H1 (cell line): ENCODE measurements around the gene CLEC1A. TPM values are rescaled to one million over a fixed set of nuclear protein-coding genes. Genes with fewer than 3 reads are reported as not detected.

Source experiments
- CTCF ChIA-PET: fragments of 300-600 bp; sonication (Branson Sonifier 250); formaldehyde crosslinking; loops from one replicate; lab custom pipeline; 2021; ENCODE audit not compliant: partially characterized antibody; lab: Charles Lee
- POLR2A ChIA-PET: fragments of 300-600 bp; sonication (Branson Sonifier 250); formaldehyde crosslinking; loops from one replicate; lab custom pipeline; 2021; ENCODE audit warnings: inconsistent platforms; ENCODE audit not compliant: partially characterized antibody; lab: Charles Lee
- DNase-seq, 2 experiments: peaks; one replicate each; pipeline versions ENCODE4 v3.0.0 to v3.0.0-alpha.2; 2010 to 2022; ENCODE audit warnings: low spot score in 2 of 2, low read depth in 1 of 2, mixed read lengths in 1 of 2
- FAIRE-seq: peaks from 2 replicates; lab custom pipeline; 2011; peaks lifted over from hg19 to GRCh38; lab: Jason Lieb, UNC
- H2AFZ ChIP-seq: 2 replicates; pipeline ENCODE4 v1.8.1; 2012; ENCODE audit warnings: low read length, inconsistent platforms
- H2AK5ac ChIP-seq: 2 replicates; pipeline ENCODE4 v1.6.1; 2013; ENCODE audit warnings: low read depth, low read length
- H2BK120ac ChIP-seq: replicated peaks from 2 replicates; pipeline ENCODE3; 2013; ENCODE audit warnings: low read depth, low read length, inconsistent platforms
- H2BK12ac ChIP-seq: 2 replicates; pipeline ENCODE4 v1.6.1; 2013; ENCODE audit warnings: low read depth, low read length
- H2BK15ac ChIP-seq: 2 replicates; pipeline ENCODE4 v1.6.1; 2013; ENCODE audit warnings: low read length
- H2BK20ac ChIP-seq: 2 replicates; pipeline ENCODE4 v1.6.1; 2013; ENCODE audit warnings: low read length
- H2BK5ac ChIP-seq: 2 replicates; pipeline ENCODE4 v1.6.1; 2013; ENCODE audit warnings: low read depth, low read length
- H3K14ac ChIP-seq: 2 replicates; pipeline ENCODE4 v1.6.1; 2013; ENCODE audit warnings: inconsistent platforms; ENCODE audit not compliant: insufficient read length
- H3K18ac ChIP-seq: 2 replicates; pipeline ENCODE4 v1.6.1; 2013; ENCODE audit warnings: low read length; ENCODE audit errors: extremely low read depth
- H3K23ac ChIP-seq: 2 replicates; pipeline ENCODE4 v1.6.1; 2013; ENCODE audit warnings: inconsistent platforms; ENCODE audit not compliant: insufficient read length
- H3K23me2 ChIP-seq: 2 replicates; pipeline ENCODE4 v1.6.1; 2013; ENCODE audit warnings: low read depth, low read length
- H3K27ac ChIP-seq: 2 replicates; pipeline ENCODE4 v1.6.1; 2011; ENCODE audit warnings: low read depth, low read length, inconsistent platforms
- H3K27me3 ChIP-seq, 4 experiments: replicated peaks in 1 of 4; 1 replicate in 1 of 4; 2 replicates in 3 of 4; pipeline versions ENCODE4 v1.6.1 to v1.8.1; 2011 to 2013; ENCODE audit warnings: low read length in 3 of 4, mild to moderate bottlenecking in 3 of 4, inconsistent platforms in 2 of 4, mixed read lengths in 2 of 4, moderate library complexity in 1 of 4; ENCODE audit not compliant: control insufficient read depth in 3 of 4, insufficient read depth in 3 of 4; ENCODE audit errors: extremely low read depth in 1 of 4
- H3K36me3 ChIP-seq, 4 experiments: 2 replicates each; pipeline versions ENCODE4 v1.6.1 to v1.8.1; 2011 to 2013; ENCODE audit warnings: mild to moderate bottlenecking in 4 of 4, low read length in 3 of 4, moderate library complexity in 2 of 4, control low read depth in 1 of 4, inconsistent platforms in 1 of 4; ENCODE audit not compliant: insufficient read depth in 4 of 4, control insufficient read depth in 2 of 4
- H3K4ac ChIP-seq: replicated peaks from 2 replicates; pipeline ENCODE3; 2013; ENCODE audit warnings: low read length, low read depth, mixed read lengths, inconsistent platforms; ENCODE audit not compliant: insufficient read length
- H3K4me1 ChIP-seq, 4 experiments: replicated peaks in 1 of 4; 1 replicate in 1 of 4; 2 replicates in 3 of 4; pipeline versions ENCODE4 v1.6.1 to v1.8.1; 2011 to 2013; ENCODE audit warnings: low read length in 3 of 4, inconsistent platforms in 2 of 4, mixed read lengths in 1 of 4; ENCODE audit not compliant: insufficient read depth in 4 of 4, control insufficient read depth in 3 of 4
- H3K4me2 ChIP-seq, 2 experiments: 2 replicates each; pipeline versions ENCODE4 v1.6.1 to v1.8.1; 2011 to 2013; ENCODE audit warnings: low read depth in 2 of 2, low read length in 2 of 2, control low read depth in 1 of 2, inconsistent platforms in 1 of 2, mild to moderate bottlenecking in 1 of 2; ENCODE audit not compliant: insufficient read depth in 1 of 2
- H3K4me3 ChIP-seq, 4 experiments: fragments of 200-600, 300-600 bp in 1 of 4; sonication (generic), shearing (Covaris generic), sonication (Bioruptor Twin) in 1 of 4; 2 replicates each; pipeline versions ENCODE4 v1.5.1 to v1.8.1; 2011 to 2016; ENCODE audit warnings: low read length in 4 of 4, low read depth in 3 of 4, control low read depth in 2 of 4, inconsistent platforms in 2 of 4, mild to moderate bottlenecking in 2 of 4, mixed read lengths in 1 of 4, moderate library complexity in 1 of 4; ENCODE audit not compliant: insufficient read depth in 2 of 4; ENCODE audit errors: extremely low read depth in 1 of 4
- H3K56ac ChIP-seq: replicated peaks from 2 replicates; pipeline ENCODE3; 2013; ENCODE audit warnings: low read depth, mild to moderate bottlenecking, mixed read lengths, low read length, inconsistent platforms; ENCODE audit not compliant: insufficient read length
- H3K79me1 ChIP-seq: 2 replicates; pipeline ENCODE4 v1.6.1; 2013; ENCODE audit warnings: low read depth, low read length, control low read depth
- H3K79me2 ChIP-seq, 2 experiments: 2 replicates each; pipeline versions ENCODE4 v1.6.1 to v1.8.1; 2012 to 2013; ENCODE audit warnings: low read length in 2 of 2, mild to moderate bottlenecking in 2 of 2, inconsistent platforms in 1 of 2; ENCODE audit not compliant: insufficient read depth in 2 of 2, control insufficient read depth in 1 of 2
- H3K9ac ChIP-seq, 4 experiments: replicated peaks in 1 of 4; 1 replicate in 1 of 4; 2 replicates in 3 of 4; pipeline versions ENCODE4 v1.6.1 to v1.8.1; 2011 to 2013; ENCODE audit warnings: low read depth in 3 of 4, low read length in 3 of 4, control low read depth in 2 of 4, mild to moderate bottlenecking in 2 of 4, moderate library complexity in 2 of 4, inconsistent platforms in 1 of 4; ENCODE audit errors: extremely low read depth in 1 of 4
- H3K9me3 ChIP-seq, 2 experiments: 2 replicates each; pipeline versions ENCODE4 v1.6.1 to v1.8.1; 2012 to 2013; ENCODE audit warnings: mild to moderate bottlenecking in 2 of 2, moderate library complexity in 2 of 2, control low read depth in 1 of 2, inconsistent platforms in 1 of 2, low read depth in 1 of 2, low read length in 1 of 2, mixed read lengths in 1 of 2; ENCODE audit not compliant: insufficient read depth in 2 of 2
- H4K20me1 ChIP-seq, 2 experiments: replicated peaks in 1 of 2; 2 replicates each; pipeline versions ENCODE3 to v1.8.1; 2011 to 2013; ENCODE audit warnings: inconsistent platforms in 2 of 2, low read length in 2 of 2, mild to moderate bottlenecking in 1 of 2; ENCODE audit not compliant: insufficient read depth in 2 of 2, control insufficient read depth in 1 of 2
- H4K5ac ChIP-seq: 2 replicates; pipeline ENCODE4 v1.6.1; 2013; ENCODE audit warnings: low read length, low read depth, mixed read lengths, inconsistent platforms; ENCODE audit not compliant: insufficient read length
- H4K8ac ChIP-seq: 2 replicates; pipeline ENCODE4 v1.8.0; 2013; ENCODE audit warnings: mild to moderate bottlenecking, moderate library complexity, low read length, inconsistent platforms; ENCODE audit not compliant: insufficient read depth; ENCODE audit errors: extremely low read depth
- H4K91ac ChIP-seq: replicated peaks from 2 replicates; pipeline ENCODE3; 2013; ENCODE audit warnings: low read length, mixed read lengths, inconsistent platforms; ENCODE audit not compliant: insufficient read length
- WGBS, 2 experiments: shearing (Covaris generic) in 1 of 2; methylation state at CpG; one replicate each; pipeline versions ENCODE4 v1.1.6 to v1.1.7; 2013 to 2015; ENCODE audit warnings: low lambda C conversion rate in 2 of 2, mixed read lengths in 2 of 2, inconsistent platforms in 1 of 2, low coverage in 1 of 2, missing lambda C conversion rate in 1 of 2; ENCODE audit not compliant: insufficient replicate concordance in 2 of 2, insufficient coverage in 1 of 2, insufficient read length in 1 of 2; ENCODE audit errors: extremely low coverage in 1 of 2, missing lambda C conversion rate in 1 of 2; 5-methylcytosine and 5-hydroxymethylcytosine counted together
- polyA plus RNA-seq, 7 experiments: library from polyadenylated mRNA; depleted of rRNA in 3 of 7; stranded (reverse) in 5 of 7; unstranded in 2 of 7; fragments of >200 nt in 5 of 7; fragments of 200-250 nt in 2 of 7; gene quantifications; 1 replicate in 5 of 7; 2 replicates in 1 of 7; 4 replicates in 1 of 7; pipeline versions ENCODE4 v1.2.1 to v1.2.3, GENCODE V29; 2011 to 2013; ENCODE audit warnings: missing spikeins in 2 of 7, mixed read lengths in 2 of 7
- total RNA-seq: library from RNA; stranded (reverse); fragmentation: NEBNext Ultra II Directional; extraction: Animal tissue kit (Norgen Biotek cat#: 25700); gene quantifications from 2 replicates; pipeline ENCODE4 v1.2.1, GENCODE V29; 2021
- TF ChIP-seq, protein P1 (sequence below), 3 experiments: IDR thresholded peaks; 1 replicate in 2 of 3; 2 replicates in 1 of 3; pipeline versions ENCODE4 v1.5.1 to v1.6.1; 2011; ENCODE audit warnings: low read length in 3 of 3, mild to moderate bottlenecking in 3 of 3, inconsistent platforms in 2 of 3, low read depth in 1 of 3, moderate library complexity in 1 of 3; ENCODE audit not compliant: insufficient read depth in 1 of 3; ENCODE audit errors: control extremely low read depth in 1 of 3

CLEC1A gene
- total and polyA plus RNA-seq, 2 of the 8 experiments (the other 6 are each of a cell fraction or from before 2014, with no cell fraction given), result 0.20 TPM; not detected in 1

GRCh38 chr12:10111451-10111850 is 12.7 kb upstream of the CLEC1A start:
- no peaks in the 10 kb centered on the region for H3K79me1 ChIP-seq
- no peak overlapping the region for H3K27ac ChIP-seq
- FAIRE-seq (no peak), DNase-seq (no peak)
- H2AK5ac ChIP-seq, result no peak overlapping the region
- H3K36me3 ChIP-seq, result no peaks in the 10 kb centered on the region; a peak in 1 of 8 replicates
- no peak overlapping the region for H3K23ac ChIP-seq
- H4K91ac ChIP-seq, result no peak overlapping the region
- no peak overlapping the region for H4K5ac ChIP-seq
- no peaks in the 10 kb centered on the region for H3K23me2 ChIP-seq
- H3K18ac ChIP-seq, result no peak overlapping the region
- no peak overlapping the region for H3K14ac ChIP-seq
- TF ChIP-seq, protein P1, sequence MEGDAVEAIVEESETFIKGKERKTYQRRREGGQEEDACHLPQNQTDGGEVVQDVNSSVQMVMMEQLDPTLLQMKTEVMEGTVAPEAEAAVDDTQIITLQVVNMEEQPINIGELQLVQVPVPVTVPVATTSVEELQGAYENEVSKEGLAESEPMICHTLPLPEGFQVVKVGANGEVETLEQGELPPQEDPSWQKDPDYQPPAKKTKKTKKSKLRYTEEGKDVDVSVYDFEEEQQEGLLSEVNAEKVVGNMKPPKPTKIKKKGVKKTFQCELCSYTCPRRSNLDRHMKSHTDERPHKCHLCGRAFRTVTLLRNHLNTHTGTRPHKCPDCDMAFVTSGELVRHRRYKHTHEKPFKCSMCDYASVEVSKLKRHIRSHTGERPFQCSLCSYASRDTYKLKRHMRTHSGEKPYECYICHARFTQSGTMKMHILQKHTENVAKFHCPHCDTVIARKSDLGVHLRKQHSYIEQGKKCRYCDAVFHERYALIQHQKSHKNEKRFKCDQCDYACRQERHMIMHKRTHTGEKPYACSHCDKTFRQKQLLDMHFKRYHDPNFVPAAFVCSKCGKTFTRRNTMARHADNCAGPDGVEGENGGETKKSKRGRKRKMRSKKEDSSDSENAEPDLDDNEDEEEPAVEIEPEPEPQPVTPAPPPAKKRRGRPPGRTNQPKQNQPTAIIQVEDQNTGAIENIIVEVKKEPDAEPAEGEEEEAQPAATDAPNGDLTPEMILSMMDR (IDR thresholded peaks at IDR 0.05; ENCODE audit: control extremely low read depth in 1 of 3, insufficient read depth in 1 of 3, low read depth in 1 of 3, low read length in 3 of 3), result no peak
- no peak overlapping the region for H2AFZ ChIP-seq
- H3K4me2 ChIP-seq, result no peak overlapping the region
- H2BK15ac ChIP-seq, result no peak overlapping the region
- no peak overlapping the region for H2BK5ac ChIP-seq
- H3K9ac ChIP-seq, result no peak overlapping the region
- no peak overlapping the region for H2BK20ac ChIP-seq
- H3K56ac ChIP-seq, result no peak overlapping the region
- 90% methylated on average over 38 of the region's 38 CpGs; no CpG with 5 or more reads in 1 of the 2 experiments for WGBS, 2 experiments
- ChIA-PET CTCF (interaction anchor here (1.7 kb wide), 1 partner anchor 29 kb away, joined by 4 read pairs; no protein-coding TSS in a partner anchor), POLR2A (no interaction called here)
- peaks cover 0 to 4% of the 10 kb centered on the region in 2 experiments; a peak in 1 of 4 replicates for H3K9me3 ChIP-seq
- H3K4me3 ChIP-seq, result no peak overlapping the region
- no peaks in the 10 kb centered on the region for H4K20me1 ChIP-seq
- no peak overlapping the region for H3K4ac ChIP-seq
- no peak overlapping the region for H2BK12ac ChIP-seq
- no peaks in the 10 kb centered on the region for H3K27me3 ChIP-seq
- H4K8ac ChIP-seq, result no peak overlapping the region
- H3K4me1 ChIP-seq, result no peaks in the 10 kb centered on the region
- H3K79me2 ChIP-seq, result no peaks in the 10 kb centered on the region
- H2BK120ac ChIP-seq, result no peak overlapping the region
